WERI-Rb-1 (cell line): ENCODE measurements around the gene MAMDC4.
A peak's percentile ranks its signal among the peaks of the same experiment; 100 is the strongest.

Experiments
- DNase-seq: peaks from one replicate; pipeline ENCODE4 v3.0.0-alpha.2; 2020
- H3K27ac ChIP-seq: fragments of 250-450 bp; sonication (Bioruptor Pico); 2 replicates; pipeline ENCODE4 v1.5.1; 2020; ENCODE audit warnings: mild to moderate bottlenecking, moderate library complexity
- H3K27me3 ChIP-seq: fragments of 250-450 bp; sonication (Bioruptor Pico); 2 replicates; pipeline ENCODE4 v1.5.1; 2021; ENCODE audit warnings: mild to moderate bottlenecking, low read depth, moderate library complexity; ENCODE audit not compliant: insufficient read depth, severe bottlenecking
- H3K36me3 ChIP-seq: fragments of 250-450 bp; sonication (Bioruptor Pico); 2 replicates; pipeline ENCODE4 v1.5.1; 2020; ENCODE audit warnings: mild to moderate bottlenecking, moderate library complexity
- H3K4me3 ChIP-seq: 2 replicates; pipeline ENCODE4 v1.5.1; 2011; ENCODE audit warnings: low read depth, mild to moderate bottlenecking, control low read depth, low read length
- H3K9me3 ChIP-seq: fragments of 250-450 bp; sonication (Bioruptor Pico); 2 replicates; pipeline ENCODE4 v1.5.1; 2021; ENCODE audit warnings: mild to moderate bottlenecking, moderate library complexity; ENCODE audit not compliant: severe bottlenecking
- TF ChIP-seq, protein P1 (sequence below): IDR thresholded peaks from 2 replicates; pipeline ENCODE4 v1.5.1; 2011; ENCODE audit warnings: low read depth, mild to moderate bottlenecking, control low read depth, inconsistent platforms, low read length

Gene MAMDC4

DNA sequence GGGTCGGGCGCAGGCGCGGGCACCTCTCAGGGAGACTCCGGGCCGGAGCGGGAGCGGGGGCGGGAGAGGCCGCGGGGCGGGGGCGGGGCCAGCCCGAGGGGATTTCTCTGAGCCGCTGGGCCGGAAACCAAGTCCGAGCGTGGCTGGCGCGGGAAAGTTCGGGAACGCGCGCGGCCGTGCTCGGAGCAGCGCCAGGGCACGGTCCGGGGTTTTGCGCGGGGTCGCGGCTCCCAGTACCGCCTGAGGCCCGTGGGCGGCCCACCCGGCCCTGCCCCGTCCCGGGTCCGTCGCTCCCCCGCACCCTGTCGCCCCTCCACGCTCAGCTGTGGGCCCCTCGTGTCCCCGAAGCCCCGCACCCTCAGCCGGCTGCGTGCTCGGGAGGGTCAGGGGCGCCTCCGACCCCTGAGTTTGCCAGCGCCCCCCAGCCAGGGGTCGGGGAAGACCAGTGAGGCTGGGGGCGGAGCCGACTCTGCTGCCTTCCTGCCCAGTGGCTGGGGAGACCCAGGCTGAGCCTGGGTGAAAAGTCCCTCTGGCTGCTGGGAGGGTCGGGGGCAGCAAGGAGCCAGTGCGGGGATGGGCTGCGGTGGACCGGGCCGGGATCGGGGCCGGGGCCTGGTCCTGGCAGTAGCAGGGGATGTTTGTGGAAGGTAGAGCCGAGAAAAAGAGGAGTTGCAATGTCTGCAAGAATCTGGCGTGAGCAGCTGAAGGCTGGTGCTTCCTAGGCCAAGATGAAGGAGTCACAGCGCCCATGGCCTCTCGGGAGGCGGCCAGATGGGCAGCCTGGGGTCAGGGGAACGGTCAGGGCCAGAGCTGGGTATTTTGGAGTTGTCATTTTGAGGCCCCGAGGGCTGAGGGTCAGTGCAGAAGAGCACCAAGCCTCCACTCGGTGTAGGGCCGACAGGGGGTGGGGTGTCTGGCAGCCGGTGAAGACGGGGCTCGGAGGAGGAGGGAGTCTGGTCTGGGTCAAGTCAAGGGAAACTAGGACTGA, 34.8 kb downstream of the MAMDC4 start:
- Histone ChIP-seq H3K4me3 (peak overlapping the region; percentile 67), H3K27ac (peak overlapping the region; percentile 95), H3K36me3 (peaks cover 33% of the 10 kb centered on the region), H3K9me3 (no peaks in the 10 kb centered on the region), H3K27me3 (no peaks in the 10 kb centered on the region)
- TF ChIP-seq, protein P1, sequence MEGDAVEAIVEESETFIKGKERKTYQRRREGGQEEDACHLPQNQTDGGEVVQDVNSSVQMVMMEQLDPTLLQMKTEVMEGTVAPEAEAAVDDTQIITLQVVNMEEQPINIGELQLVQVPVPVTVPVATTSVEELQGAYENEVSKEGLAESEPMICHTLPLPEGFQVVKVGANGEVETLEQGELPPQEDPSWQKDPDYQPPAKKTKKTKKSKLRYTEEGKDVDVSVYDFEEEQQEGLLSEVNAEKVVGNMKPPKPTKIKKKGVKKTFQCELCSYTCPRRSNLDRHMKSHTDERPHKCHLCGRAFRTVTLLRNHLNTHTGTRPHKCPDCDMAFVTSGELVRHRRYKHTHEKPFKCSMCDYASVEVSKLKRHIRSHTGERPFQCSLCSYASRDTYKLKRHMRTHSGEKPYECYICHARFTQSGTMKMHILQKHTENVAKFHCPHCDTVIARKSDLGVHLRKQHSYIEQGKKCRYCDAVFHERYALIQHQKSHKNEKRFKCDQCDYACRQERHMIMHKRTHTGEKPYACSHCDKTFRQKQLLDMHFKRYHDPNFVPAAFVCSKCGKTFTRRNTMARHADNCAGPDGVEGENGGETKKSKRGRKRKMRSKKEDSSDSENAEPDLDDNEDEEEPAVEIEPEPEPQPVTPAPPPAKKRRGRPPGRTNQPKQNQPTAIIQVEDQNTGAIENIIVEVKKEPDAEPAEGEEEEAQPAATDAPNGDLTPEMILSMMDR: no peak
- DNase-seq: peak; percentile 39

DNA sequence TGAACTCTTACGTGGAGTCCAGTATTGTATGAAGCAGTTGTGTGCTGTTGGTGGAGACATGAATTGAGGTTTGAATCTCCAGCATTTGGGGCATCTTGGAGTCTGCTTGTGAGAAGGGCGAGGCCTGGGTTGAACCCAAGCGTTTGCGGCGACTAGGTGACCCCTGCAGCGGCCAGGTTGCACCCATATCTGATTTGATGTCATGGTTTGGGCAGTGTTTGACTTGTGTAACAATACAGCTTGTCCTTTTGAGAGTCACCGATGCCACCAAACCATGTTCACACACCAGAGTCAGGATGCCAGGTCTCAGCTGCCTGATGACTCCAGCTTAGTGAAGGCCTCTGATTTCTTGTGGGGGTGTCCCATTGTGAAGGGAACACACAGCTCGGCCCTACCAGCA, 36.3 kb downstream of the MAMDC4 start:
- no peak overlapping the region for H3K27ac ChIP-seq
- no peaks in the 10 kb centered on the region for H3K9me3 ChIP-seq
- H3K4me3 ChIP-seq: no peak overlapping the region
- TF ChIP-seq, protein P1: no peak
- peaks cover 48% of the 10 kb centered on the region for H3K36me3 ChIP-seq
- no peaks in the 10 kb centered on the region for H3K27me3 ChIP-seq
- no peak for DNase-seq

DNA sequence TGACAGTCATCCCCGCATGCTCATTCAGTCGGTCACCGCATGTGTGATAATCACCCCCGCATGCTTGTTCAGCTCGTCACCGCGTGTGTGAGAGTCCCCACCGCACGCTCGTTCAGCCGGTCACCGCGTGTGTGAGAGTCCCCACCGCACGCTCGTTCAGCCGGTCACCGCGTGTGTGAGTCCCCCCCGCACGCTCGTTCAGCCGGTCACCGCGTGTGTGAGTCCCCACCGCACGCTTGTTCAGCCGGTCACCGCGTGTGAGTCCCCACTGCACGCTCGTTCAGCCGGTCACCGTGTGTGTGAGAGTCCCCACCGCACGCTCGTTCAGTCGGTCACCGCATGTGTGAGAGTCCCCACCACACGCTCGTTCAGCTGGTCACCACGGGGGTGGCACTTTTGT, 37.7 kb downstream of the MAMDC4 start:
- H3K4me3 ChIP-seq: no peak overlapping the region
- no peaks in the 10 kb centered on the region for H3K9me3 ChIP-seq
- no peak for DNase-seq
- peaks cover 54% of the 10 kb centered on the region for H3K36me3 ChIP-seq
- TF ChIP-seq, protein P1: no peak
- no peak overlapping the region for H3K27ac ChIP-seq
- no peaks in the 10 kb centered on the region for H3K27me3 ChIP-seq

DNA sequence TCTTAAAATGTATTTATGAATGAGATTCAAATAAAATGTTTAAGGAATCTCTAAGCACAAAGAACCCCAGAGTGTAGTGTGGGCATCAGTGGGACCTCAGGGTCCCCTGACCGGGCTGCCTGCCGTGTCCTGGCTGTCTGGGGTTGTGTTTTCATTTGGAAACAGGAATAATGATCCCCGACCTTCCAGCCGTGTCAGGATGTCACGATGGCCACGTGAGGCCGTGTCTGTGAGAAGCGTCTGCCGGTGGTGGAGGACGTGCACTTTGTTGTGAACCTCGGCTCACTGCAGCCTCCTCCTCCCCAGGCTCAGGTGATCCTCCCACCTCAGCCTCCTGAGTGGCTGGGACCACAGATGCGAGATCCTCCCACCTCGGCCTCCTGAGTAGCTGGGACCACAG, 38.5 kb downstream of the MAMDC4 start:
- no peak overlapping the region for H3K27ac ChIP-seq
- TF ChIP-seq, protein P1: no peak
- H3K27me3 ChIP-seq: no peaks in the 10 kb centered on the region
- no peak overlapping the region for H3K4me3 ChIP-seq
- H3K9me3 ChIP-seq: no peaks in the 10 kb centered on the region
- DNase-seq: no peak
- peaks cover 58% of the 10 kb centered on the region for H3K36me3 ChIP-seq

DNA sequence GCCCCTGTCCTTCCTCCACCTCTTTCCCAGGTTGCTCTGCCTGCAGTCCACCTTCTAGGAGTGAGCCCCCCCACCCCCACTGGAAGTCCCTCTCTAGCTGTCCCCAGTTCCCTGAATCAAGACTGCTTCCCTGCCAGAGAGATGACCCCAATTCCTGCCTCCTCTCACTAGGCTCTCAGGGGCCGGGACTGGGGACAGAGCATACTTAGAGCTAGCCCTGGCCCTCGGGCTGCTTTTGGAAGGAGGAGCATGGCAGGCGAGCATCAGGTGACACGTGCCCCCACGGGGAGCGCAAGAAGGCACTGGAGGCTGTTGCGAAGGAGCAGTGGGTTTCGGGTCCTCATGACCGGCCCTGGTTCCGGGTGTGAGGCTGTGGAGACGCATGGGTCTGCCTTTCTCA, 43.9 kb downstream of the MAMDC4 start:
- TF ChIP-seq, protein P1: no peak
- Histone ChIP-seq H3K36me3 (peaks cover 66% of the 10 kb centered on the region), H3K27me3 (no peaks in the 10 kb centered on the region), H3K27ac (no peak overlapping the region), H3K9me3 (no peaks in the 10 kb centered on the region), H3K4me3 (no peak overlapping the region)
- no peak for DNase-seq
